Ishikawa (cell line): ENCODE results near the gene EEPD1.

Experiments
- CEBPB ChIP-seq: IDR thresholded peaks from 2 replicates; pipeline ENCODE4 v1.6.1; 2012
- CREB1 ChIP-seq: IDR thresholded peaks from 2 replicates; pipeline ENCODE4 v1.6.1; 2012; ENCODE audit warnings: low read depth
- EGR1 ChIP-seq: IDR thresholded peaks from 2 replicates; pipeline ENCODE4 v1.6.1; 2012
- EP300 ChIP-seq: IDR thresholded peaks from 2 replicates; pipeline ENCODE4 v1.6.1; 2012; ENCODE audit warnings: borderline replicate concordance
- FOXM1 ChIP-seq: IDR thresholded peaks from 2 replicates; pipeline ENCODE4 v1.6.1; 2012; ENCODE audit warnings: low read depth, borderline replicate concordance
- MAX ChIP-seq: IDR thresholded peaks from 2 replicates; pipeline ENCODE4 v1.6.1; 2012
- NFIC ChIP-seq: IDR thresholded peaks from 2 replicates; pipeline ENCODE4 v1.6.1; 2012
- RAD21 ChIP-seq: IDR thresholded peaks from 2 replicates; pipeline ENCODE4 v1.6.1; 2012; ENCODE audit warnings: low read depth
- REST ChIP-seq: IDR thresholded peaks from 2 replicates; pipeline ENCODE4 v1.6.1; 2012; ENCODE audit warnings: low read depth, mild to moderate bottlenecking
- TAF1 ChIP-seq: IDR thresholded peaks from 2 replicates; pipeline ENCODE4 v1.6.1; 2012; ENCODE audit warnings: low read depth, mild to moderate bottlenecking
- TCF12 ChIP-seq: IDR thresholded peaks from 2 replicates; pipeline ENCODE4 v1.6.1; 2012; ENCODE audit warnings: low read depth
- TEAD4 ChIP-seq: IDR thresholded peaks from 2 replicates; pipeline ENCODE4 v1.6.1; 2012
- USF1 ChIP-seq: IDR thresholded peaks from 2 replicates; pipeline ENCODE4 v1.6.1; 2012
- YY1 ChIP-seq: IDR thresholded peaks from 2 replicates; pipeline ENCODE4 v1.6.1; 2012; ENCODE audit warnings: low read depth
- ZBTB7A ChIP-seq: IDR thresholded peaks from 2 replicates; pipeline ENCODE4 v1.6.1; 2012; ENCODE audit warnings: low read depth

EEPD1 gene

GRCh38 chr7:36153571-36154097 is 580 bp downstream of the EEPD1 start:
- TF ChIP-seq ZBTB7A (0 out of 2 replicates have a peak, but pooled peaks have one; percentile 59), FOXM1 (no peak)

- TF ChIP-seq TAF1 (no peak), NFIC (no peak), CREB1 (no peak), ZBTB7A (no peak), YY1 (no peak), REST (no peak), RAD21 (no peak), USF1 (no peak), EP300 (no peak), CEBPB (no peak), FOXM1 (no peak), MAX (no peak), TEAD4 (no peak), TCF12 (no peak), EGR1 (no peak)
Measured at GRCh38 chr7:36154255-36155212, 1.5 kb downstream of the EEPD1 start.

- TF ChIP-seq MAX, result no peak
- no peak for TF ChIP-seq TAF1
- TF ChIP-seq NFIC, result peak; percentile 75
- TF ChIP-seq TCF12, result 0 out of 2 replicates have a peak, but pooled peaks have one; percentile 23
Measured at GRCh38 chr7:36155811-36156361, 2.8 kb downstream of the EEPD1 start.

GRCh38 chr7:36157527-36158320 is 4.7 kb downstream of the EEPD1 start:
- TF ChIP-seq EP300 (no peak), EGR1 (no peak), USF1 (no peak), RAD21 (no peak), TAF1 (no peak), NFIC (no peak), YY1 (no peak), TCF12 (no peak), CEBPB (no peak), MAX (no peak), ZBTB7A (no peak), FOXM1 (no peak), CREB1 (no peak), REST (no peak), TEAD4 (no peak)

- no peak for TF ChIP-seq TEAD4
- TF ChIP-seq EGR1, result no peak
- no peak for TF ChIP-seq REST
- TF ChIP-seq TAF1, result no peak
- TF ChIP-seq YY1, result no peak
- TF ChIP-seq USF1, result no peak
- no peak for TF ChIP-seq CREB1
- no peak for TF ChIP-seq RAD21
- no peak for TF ChIP-seq EP300
- no peak for TF ChIP-seq FOXM1
- TF ChIP-seq CEBPB, result no peak
- TF ChIP-seq ZBTB7A, result no peak
- no peak for TF ChIP-seq NFIC
- no peak for TF ChIP-seq TCF12
- TF ChIP-seq MAX, result no peak
Measured at GRCh38 chr7:36158321-36158605, 5.2 kb downstream of the EEPD1 start.
